DOHH2 (cell line): ENCODE data around the gene RAD51B.

Source experiments
- H3F3A ChIP-seq: fragments of 200-600 bp; sonication (generic), shearing (Covaris generic); 2 replicates; pipeline ENCODE4 v1.6.0; 2016; ENCODE audit warnings: antibody characterized with exemption, mild to moderate bottlenecking; ENCODE audit not compliant: control insufficient read depth, insufficient read depth
- H3K27ac ChIP-seq: fragments of 200-600 bp; sonication (generic); 2 replicates; pipeline ENCODE4 v1.5.1; 2014; ENCODE audit warnings: low read depth, mild to moderate bottlenecking, low read length, moderate library complexity
- H3K27me3 ChIP-seq: fragments of 200-600 bp; sonication (generic); 2 replicates; pipeline ENCODE4 v1.6.1; 2014; ENCODE audit warnings: mild to moderate bottlenecking, low read length, mixed read lengths; ENCODE audit not compliant: control insufficient read depth
- H3K36me3 ChIP-seq: fragments of 200-600 bp; sonication (generic); 2 replicates; pipeline ENCODE4 v1.6.1; 2014; ENCODE audit warnings: mild to moderate bottlenecking, low read length, moderate library complexity, mixed read lengths; ENCODE audit not compliant: control insufficient read depth
- H3K4me1 ChIP-seq: fragments of 200-600 bp; sonication (generic); 2 replicates; pipeline ENCODE4 v1.6.1; 2014; ENCODE audit warnings: mild to moderate bottlenecking, low read length, mixed read lengths; ENCODE audit not compliant: control insufficient read depth
- H3K4me2 ChIP-seq: fragments of 200-600 bp; sonication (generic); 2 replicates; pipeline ENCODE4 v1.6.0; 2014; ENCODE audit warnings: mild to moderate bottlenecking, low read length, moderate library complexity
- H3K4me3 ChIP-seq: fragments of 200-600 bp; sonication (generic); 2 replicates; pipeline ENCODE4 v1.5.1; 2014; ENCODE audit warnings: mild to moderate bottlenecking, low read length, mixed read lengths
- H3K79me2 ChIP-seq: fragments of 200-600 bp; sonication (generic); 2 replicates; pipeline ENCODE4 v1.6.1; 2014; ENCODE audit warnings: mild to moderate bottlenecking, low read length, mixed read lengths; ENCODE audit not compliant: control insufficient read depth
- H3K9me2 ChIP-seq: fragments of 200-600 bp; sonication (generic); replicated peaks from 2 replicates; pipeline ENCODE4 v1.6.1; 2014; ENCODE audit warnings: mild to moderate bottlenecking, low read length, mixed read lengths; ENCODE audit not compliant: control insufficient read depth
- H3K9me3 ChIP-seq: fragments of 200-600 bp; sonication (generic); 2 replicates; pipeline ENCODE4 v1.6.1; 2014; ENCODE audit warnings: antibody characterized with exemption, low read length, mixed read lengths; ENCODE audit not compliant: control insufficient read depth, insufficient read depth
- H4K20me1 ChIP-seq: fragments of 200-600 bp; sonication (generic); 2 replicates; pipeline ENCODE4 v1.6.0; 2014; ENCODE audit warnings: low read depth, mild to moderate bottlenecking, antibody characterized with exemption, low read length, moderate library complexity; ENCODE audit not compliant: control insufficient read depth, insufficient read depth
- EZH2phosphoT487 ChIP-seq: fragments of 200-600 bp; sonication (generic); IDR thresholded peaks from 2 replicates; pipeline ENCODE4 v1.6.1; 2017; ENCODE audit warnings: borderline replicate concordance, mild to moderate bottlenecking, antibody characterized with exemption, low read length, moderate library complexity, mixed read lengths
- TF ChIP-seq, protein P1 (sequence below): fragments of 200-600 bp; sonication (generic); IDR thresholded peaks from one replicate; pipeline ENCODE4 v1.5.1; 2014; ENCODE audit warnings: antibody characterized with exemption, mild to moderate bottlenecking, low read depth, low read length; ENCODE audit not compliant: poor library complexity, severe bottlenecking

Gene RAD51B

DNA sequence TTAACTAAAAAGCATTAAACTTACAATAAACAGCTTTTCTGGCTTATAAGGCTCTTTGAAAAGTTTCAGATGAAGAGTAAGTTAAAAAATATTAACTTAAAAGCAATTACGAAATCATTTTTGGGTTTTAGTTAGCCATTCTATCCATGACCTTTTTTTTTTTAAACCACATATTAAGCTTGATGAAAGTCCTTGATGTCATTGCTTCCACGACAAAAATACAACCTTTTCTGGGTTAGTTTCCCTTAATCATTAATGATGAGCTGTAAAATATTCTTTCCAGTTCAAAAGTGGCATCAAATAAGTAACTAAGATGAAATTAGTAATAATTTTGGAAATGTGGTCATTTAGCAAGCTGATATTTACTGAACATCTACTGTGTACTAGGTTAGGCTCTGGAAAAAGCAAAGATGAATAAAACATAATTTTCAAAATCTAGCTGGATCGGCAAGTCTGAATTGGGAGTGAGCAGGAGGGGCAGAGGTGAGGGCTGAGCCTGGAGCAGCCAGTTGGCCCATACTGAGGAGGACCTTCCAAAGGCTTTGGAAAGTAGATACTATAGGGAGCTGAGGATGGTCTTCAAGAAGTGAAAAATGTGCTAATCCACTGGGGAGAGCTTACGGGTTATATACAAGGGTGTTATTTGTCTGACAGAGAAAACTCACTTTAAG lies 628.1 kb downstream of the RAD51B start:
- Histone ChIP-seq H3K9me3 (no peaks in the 10 kb centered on the region), H3K79me2 (no peaks in the 10 kb centered on the region), H3K9me2 (no peaks in the 10 kb centered on the region), H3K36me3 (no peaks in the 10 kb centered on the region), H3F3A (no peaks in the 10 kb centered on the region), H3K27me3 (no peaks in the 10 kb centered on the region), H3K4me1 (peaks cover 8% of the 10 kb centered on the region), H4K20me1 (no peaks in the 10 kb centered on the region), H3K4me3 (no peak overlapping the region), H3K4me2 (no peak overlapping the region), H3K27ac (no peak overlapping the region)
- TF ChIP-seq EZH2phosphoT487 = no peak
- TF ChIP-seq, protein P1, sequence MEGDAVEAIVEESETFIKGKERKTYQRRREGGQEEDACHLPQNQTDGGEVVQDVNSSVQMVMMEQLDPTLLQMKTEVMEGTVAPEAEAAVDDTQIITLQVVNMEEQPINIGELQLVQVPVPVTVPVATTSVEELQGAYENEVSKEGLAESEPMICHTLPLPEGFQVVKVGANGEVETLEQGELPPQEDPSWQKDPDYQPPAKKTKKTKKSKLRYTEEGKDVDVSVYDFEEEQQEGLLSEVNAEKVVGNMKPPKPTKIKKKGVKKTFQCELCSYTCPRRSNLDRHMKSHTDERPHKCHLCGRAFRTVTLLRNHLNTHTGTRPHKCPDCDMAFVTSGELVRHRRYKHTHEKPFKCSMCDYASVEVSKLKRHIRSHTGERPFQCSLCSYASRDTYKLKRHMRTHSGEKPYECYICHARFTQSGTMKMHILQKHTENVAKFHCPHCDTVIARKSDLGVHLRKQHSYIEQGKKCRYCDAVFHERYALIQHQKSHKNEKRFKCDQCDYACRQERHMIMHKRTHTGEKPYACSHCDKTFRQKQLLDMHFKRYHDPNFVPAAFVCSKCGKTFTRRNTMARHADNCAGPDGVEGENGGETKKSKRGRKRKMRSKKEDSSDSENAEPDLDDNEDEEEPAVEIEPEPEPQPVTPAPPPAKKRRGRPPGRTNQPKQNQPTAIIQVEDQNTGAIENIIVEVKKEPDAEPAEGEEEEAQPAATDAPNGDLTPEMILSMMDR = no peak

DNA sequence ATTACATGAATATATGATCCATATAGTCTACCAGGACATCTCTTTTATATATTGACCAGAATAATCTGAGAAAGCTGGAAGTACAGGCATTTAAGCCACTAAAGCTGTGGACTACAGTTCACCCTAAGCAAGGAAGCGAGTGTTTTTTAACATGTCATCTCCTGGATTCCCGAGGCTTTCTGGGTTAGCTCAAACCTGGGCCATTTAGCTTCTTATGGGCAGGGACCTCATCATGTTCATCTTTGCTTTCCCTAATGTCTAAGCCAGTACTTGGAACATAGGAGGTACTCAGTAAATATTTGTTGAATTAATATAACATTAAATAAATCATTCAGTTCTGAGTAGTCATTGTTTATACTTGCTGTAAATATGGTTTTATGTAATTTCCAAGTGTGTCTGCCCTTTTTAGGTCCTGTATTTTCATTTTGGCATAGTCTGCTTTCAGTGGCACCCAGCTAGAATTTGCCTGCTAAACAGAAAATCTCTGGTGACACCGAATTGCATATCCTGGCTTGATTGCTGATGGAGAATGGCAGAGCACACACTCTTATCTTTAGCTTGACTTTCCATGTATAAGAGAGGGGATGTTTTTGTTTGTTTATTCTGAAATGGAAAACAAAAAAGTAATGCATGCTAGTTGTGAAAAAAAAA lies 628.8 kb downstream of the RAD51B start:
- Histone ChIP-seq H3K79me2 (no peaks in the 10 kb centered on the region), H3K27ac (no peak overlapping the region), H3K9me3 (no peaks in the 10 kb centered on the region), H3K4me3 (no peak overlapping the region), H3K4me1 (peaks cover 12% of the 10 kb centered on the region), H3F3A (no peaks in the 10 kb centered on the region), H3K4me2 (no peak overlapping the region), H3K27me3 (no peaks in the 10 kb centered on the region), H4K20me1 (no peaks in the 10 kb centered on the region), H3K9me2 (no peaks in the 10 kb centered on the region), H3K36me3 (no peaks in the 10 kb centered on the region)
- TF ChIP-seq, protein P1 = no peak
- no peak for TF ChIP-seq EZH2phosphoT487

DNA sequence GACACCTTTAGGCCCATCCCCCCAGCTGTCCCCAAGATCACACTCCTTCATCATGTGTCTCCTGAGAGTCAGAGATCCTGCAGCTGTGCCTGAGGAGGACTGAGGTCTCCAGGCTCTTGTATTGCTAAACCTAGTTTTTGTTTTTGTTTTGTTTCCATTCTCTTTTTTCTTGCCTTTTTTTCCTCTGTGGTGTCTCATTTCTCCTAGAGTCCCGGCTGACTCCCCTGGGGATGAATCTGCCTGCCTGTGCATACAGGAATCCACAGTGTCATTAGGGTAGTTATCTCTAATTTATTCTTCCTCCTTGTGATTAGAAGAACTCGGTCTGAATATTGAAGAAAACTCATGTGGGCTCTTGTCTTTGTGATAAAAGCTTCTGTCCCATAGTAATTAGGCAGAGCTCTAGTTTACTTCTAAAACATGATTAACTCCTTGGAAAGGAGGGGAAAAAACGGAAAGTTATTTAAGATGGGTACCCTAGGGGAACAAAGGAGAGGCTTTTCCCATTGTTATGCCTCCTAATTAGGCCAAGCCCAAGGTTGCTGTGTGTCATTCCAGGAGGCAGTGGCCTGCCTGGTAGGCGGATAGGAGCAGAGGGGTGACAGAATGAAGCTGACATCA lies 630.1 kb downstream of the RAD51B start:
- no peaks in the 10 kb centered on the region for H3K9me2 ChIP-seq

More for the DNA sequence above, 630.1 kb downstream of the RAD51B start:
- no peaks in the 10 kb centered on the region for H3K9me3 ChIP-seq
- no peak overlapping the region for H3K4me2 ChIP-seq
- no peaks in the 10 kb centered on the region for H3K27me3 ChIP-seq
- no peak overlapping the region for H3K4me3 ChIP-seq
- H3K27ac ChIP-seq = no peak overlapping the region
- no peaks in the 10 kb centered on the region for H3K79me2 ChIP-seq
- no peaks in the 10 kb centered on the region for H4K20me1 ChIP-seq
- no peaks in the 10 kb centered on the region for H3K36me3 ChIP-seq
- no peak for TF ChIP-seq EZH2phosphoT487
- TF ChIP-seq, protein P1 = no peak
- peaks cover 25% of the 10 kb centered on the region for H3K4me1 ChIP-seq
- no peaks in the 10 kb centered on the region for H3F3A ChIP-seq
